Ascending aorta (tissue), 2 donors: ENCODE results near the gene BANK1. TPM values are rescaled to one million over a fixed set of nuclear protein-coding genes. Genes with fewer than 3 reads are reported as not detected.

Source experiments
- DNase-seq, 2 donors: peaks; one replicate each; pipeline ENCODE4 v3.0.0-alpha.2; 2019; ENCODE audit warnings: low spot score in 2 of 2
- H3K27ac ChIP-seq, 2 donors: fragments of 200-600 bp; sonication (generic); one replicate each; pipeline ENCODE4 v1.5.1; 2016 to 2017; ENCODE audit warnings: mild to moderate bottlenecking in 1 of 2
- H3K27me3 ChIP-seq: fragments of 200-600 bp; sonication (generic); one replicate; pipeline ENCODE4 v1.5.1; 2017
- H3K36me3 ChIP-seq, 2 donors: fragments of 200-600 bp; sonication (generic); one replicate each; pipeline ENCODE4 v1.5.1; 2016
- H3K4me1 ChIP-seq, 2 donors: fragments of 200-600 bp; sonication (generic); one replicate each; pipeline ENCODE4 v1.5.1; 2016 to 2017; ENCODE audit warnings: mild to moderate bottlenecking in 1 of 2
- H3K4me3 ChIP-seq, 2 donors: fragments of 200-600 bp; sonication (generic); one replicate each; pipeline ENCODE4 v1.5.1; 2016 to 2017; ENCODE audit warnings: mild to moderate bottlenecking in 1 of 2
- H3K9me3 ChIP-seq, 2 donors: fragments of 200-600 bp; sonication (generic); one replicate each; pipeline ENCODE4 v1.5.1; 2016
- CTCF ChIP-seq, 3 experiments: fragments of 200-600 bp in 2 of 3; fragments of 450-650 bp in 1 of 3; sonication (generic) in 2 of 3; IDR thresholded peaks; one replicate each; pipeline ENCODE4 v1.5.1; 2016 to 2019; ENCODE audit warnings: antibody characterized with exemption in 3 of 3, mild to moderate bottlenecking in 1 of 3, moderate library complexity in 1 of 3
- intact Hi-C: fragments of 100-400 bp; cut with DNase I; formaldehyde crosslinking; loops from one replicate; pipeline ENCODE4 v1.15.1; 2023
- total RNA-seq: library from RNA; depleted of rRNA; stranded (reverse); fragments of >200 nt; gene quantifications from one replicate; pipeline ENCODE4 v1.1.0, GENCODE V29; 2016

BANK1 gene
- total RNA-seq, 1 donor from 2014 or later, result not detected

DNA sequence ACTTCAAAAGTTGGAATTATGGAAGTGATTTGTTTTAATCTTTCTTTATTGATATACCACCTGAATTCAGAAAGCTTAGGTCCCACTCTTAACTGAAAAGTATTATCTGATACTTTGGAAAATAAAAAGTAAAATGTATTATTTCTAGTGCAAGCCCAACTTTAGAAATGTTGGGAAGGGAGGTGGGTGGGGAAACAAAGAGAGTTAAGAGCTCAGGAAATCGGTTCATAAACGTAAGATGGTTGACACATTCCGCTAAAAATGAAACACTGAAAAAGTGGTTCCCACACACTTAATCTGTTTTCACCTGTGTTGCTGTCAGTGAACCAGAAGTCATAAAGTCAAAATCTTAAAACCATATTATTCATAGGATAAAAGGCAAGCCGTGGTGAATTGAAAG lies 237.4 kb downstream of the BANK1 start:
- DNase-seq, result no peak
- no peaks in the 10 kb centered on the region for H3K27me3 ChIP-seq
- no peaks in the 10 kb centered on the region for H3K9me3 ChIP-seq
- no peak for TF ChIP-seq CTCF (IDR thresholded peaks at IDR 0.05)
- intact Hi-C loops, result no loop called here
- H3K27ac ChIP-seq, result no peak overlapping the region
- no peaks in the 10 kb centered on the region for H3K36me3 ChIP-seq
- no peak overlapping the region for H3K4me3 ChIP-seq
- no peaks in the 10 kb centered on the region for H3K4me1 ChIP-seq

DNA sequence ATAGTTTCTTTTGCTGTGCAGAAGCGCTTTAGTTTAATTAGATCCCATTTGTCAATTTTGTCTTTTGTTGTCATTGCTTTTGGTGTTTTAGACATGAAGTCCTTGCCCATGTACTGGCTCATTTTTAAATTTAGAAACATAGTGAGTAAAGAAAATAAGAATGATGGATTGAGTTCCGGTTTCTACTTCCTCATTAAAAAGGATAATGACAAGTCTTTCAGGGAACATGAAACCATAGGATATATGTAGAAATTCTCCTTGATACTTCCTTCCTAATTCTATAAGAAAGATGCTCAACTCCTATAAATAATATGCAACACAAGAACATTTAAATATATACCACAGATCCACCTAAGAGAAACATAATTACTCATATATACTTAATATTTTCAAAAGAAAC lies 240.9 kb downstream of the BANK1 start:
- TF ChIP-seq CTCF (IDR thresholded peaks at IDR 0.05), result no peak
- H3K27ac ChIP-seq, result no peak overlapping the region
- H3K36me3 ChIP-seq, result no peaks in the 10 kb centered on the region
- H3K4me1 ChIP-seq, result no peaks in the 10 kb centered on the region
- H3K9me3 ChIP-seq, result no peaks in the 10 kb centered on the region
- no peaks in the 10 kb centered on the region for H3K27me3 ChIP-seq
- H3K4me3 ChIP-seq, result no peak overlapping the region
- intact Hi-C loops, result no loop called here
- no peak for DNase-seq

GRCh38 chr4:102036016-102036415 lies 245.5 kb downstream of the BANK1 start:
- no peaks in the 10 kb centered on the region for H3K36me3 ChIP-seq
- no peaks in the 10 kb centered on the region for H3K4me1 ChIP-seq
- no peaks in the 10 kb centered on the region for H3K27me3 ChIP-seq
- no peak for DNase-seq
- H3K27ac ChIP-seq, result no peak overlapping the region
- H3K4me3 ChIP-seq, result no peak overlapping the region
- intact Hi-C loops, result no loop called here
- no peaks in the 10 kb centered on the region for H3K9me3 ChIP-seq
- no peak for TF ChIP-seq CTCF (IDR thresholded peaks at IDR 0.05)

DNA sequence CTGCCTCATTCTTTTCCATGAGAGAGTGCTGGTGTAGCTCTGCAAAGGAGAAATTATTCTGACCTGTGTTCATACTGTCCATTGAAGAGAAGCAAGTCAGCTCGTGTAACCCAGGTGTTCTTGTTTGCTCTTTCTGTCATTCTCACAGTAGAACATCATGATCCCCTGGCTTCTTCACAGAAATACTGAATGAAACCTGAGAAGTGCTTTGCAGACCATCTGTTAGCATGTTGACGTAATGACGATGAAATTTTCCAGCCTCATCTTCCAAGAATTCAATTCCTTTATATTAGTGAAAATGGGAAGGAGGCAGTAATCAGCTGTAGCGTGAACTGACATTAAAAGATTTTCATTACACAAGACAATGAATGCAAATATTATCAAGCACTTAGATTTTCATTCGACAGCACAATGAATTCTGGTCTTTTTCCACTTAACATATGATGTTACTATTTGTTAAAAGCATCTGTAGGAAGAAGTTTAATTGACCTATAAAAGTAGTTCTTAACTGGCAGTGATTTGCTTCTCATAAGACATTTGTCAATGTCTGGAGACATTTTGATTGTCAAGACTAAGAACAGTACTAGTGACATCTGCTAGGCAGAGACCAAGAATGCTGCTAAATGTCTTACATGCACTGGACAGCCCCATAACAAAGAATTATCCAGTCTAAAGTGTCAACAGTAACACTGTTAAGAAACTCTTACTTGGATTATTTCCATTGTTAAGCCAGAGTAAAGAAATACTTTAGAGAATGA lies 246.3 kb downstream of the BANK1 start:
- Histone ChIP-seq H3K27ac (no peak overlapping the region), H3K4me1 (no peaks in the 10 kb centered on the region), H3K9me3 (no peaks in the 10 kb centered on the region), H3K4me3 (no peak overlapping the region), H3K27me3 (no peaks in the 10 kb centered on the region), H3K36me3 (no peaks in the 10 kb centered on the region)
- TF ChIP-seq CTCF (IDR thresholded peaks at IDR 0.05), result no peak
- no peak for DNase-seq
- intact Hi-C loops, result no loop called here

DNA sequence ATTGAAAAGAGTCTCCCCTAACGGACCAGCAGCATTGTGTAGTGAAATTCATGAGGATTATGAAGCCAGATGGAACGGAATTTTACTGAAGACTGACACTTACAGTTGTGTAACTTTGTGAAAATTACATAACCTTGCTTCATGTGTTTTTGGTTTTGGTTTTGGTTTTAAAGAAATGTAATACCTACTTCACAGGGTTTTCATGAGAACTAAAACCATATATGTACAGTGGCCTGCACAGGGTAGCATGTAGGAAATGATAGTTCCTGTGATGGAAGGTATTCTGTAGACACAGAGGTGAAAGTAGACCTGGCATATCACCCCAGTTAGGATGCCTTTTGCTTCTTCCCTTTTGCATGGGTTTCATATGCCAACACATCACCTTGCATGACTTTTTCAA lies 247.0 kb downstream of the BANK1 start:
- no peak for TF ChIP-seq CTCF (IDR thresholded peaks at IDR 0.05)
- H3K36me3 ChIP-seq, result no peaks in the 10 kb centered on the region
- H3K9me3 ChIP-seq, result no peaks in the 10 kb centered on the region
- DNase-seq, result no peak
- intact Hi-C loops, result no loop called here
- H3K4me1 ChIP-seq, result no peaks in the 10 kb centered on the region
- no peak overlapping the region for H3K27ac ChIP-seq
- no peak overlapping the region for H3K4me3 ChIP-seq
- H3K27me3 ChIP-seq, result no peaks in the 10 kb centered on the region
